Astrocyte (in vitro differentiated cells and primary cell): Measurements from ENCODE around the gene ERCC6L.

ENCODE experiments used
- EZH2 ChIP-seq: IDR thresholded peaks from 2 replicates; pipeline ENCODE4 v1.6.1; 2012; ENCODE audit warnings: mild to moderate bottlenecking, low read length, inconsistent platforms; ENCODE audit not compliant: insufficient read depth
- TF ChIP-seq, protein P1 (sequence below): IDR thresholded peaks from 2 replicates; pipeline ENCODE4 v1.5.1; 2011; ENCODE audit warnings: low read depth, mild to moderate bottlenecking, inconsistent platforms, low read length, moderate library complexity; ENCODE audit not compliant: insufficient read depth

DNA sequence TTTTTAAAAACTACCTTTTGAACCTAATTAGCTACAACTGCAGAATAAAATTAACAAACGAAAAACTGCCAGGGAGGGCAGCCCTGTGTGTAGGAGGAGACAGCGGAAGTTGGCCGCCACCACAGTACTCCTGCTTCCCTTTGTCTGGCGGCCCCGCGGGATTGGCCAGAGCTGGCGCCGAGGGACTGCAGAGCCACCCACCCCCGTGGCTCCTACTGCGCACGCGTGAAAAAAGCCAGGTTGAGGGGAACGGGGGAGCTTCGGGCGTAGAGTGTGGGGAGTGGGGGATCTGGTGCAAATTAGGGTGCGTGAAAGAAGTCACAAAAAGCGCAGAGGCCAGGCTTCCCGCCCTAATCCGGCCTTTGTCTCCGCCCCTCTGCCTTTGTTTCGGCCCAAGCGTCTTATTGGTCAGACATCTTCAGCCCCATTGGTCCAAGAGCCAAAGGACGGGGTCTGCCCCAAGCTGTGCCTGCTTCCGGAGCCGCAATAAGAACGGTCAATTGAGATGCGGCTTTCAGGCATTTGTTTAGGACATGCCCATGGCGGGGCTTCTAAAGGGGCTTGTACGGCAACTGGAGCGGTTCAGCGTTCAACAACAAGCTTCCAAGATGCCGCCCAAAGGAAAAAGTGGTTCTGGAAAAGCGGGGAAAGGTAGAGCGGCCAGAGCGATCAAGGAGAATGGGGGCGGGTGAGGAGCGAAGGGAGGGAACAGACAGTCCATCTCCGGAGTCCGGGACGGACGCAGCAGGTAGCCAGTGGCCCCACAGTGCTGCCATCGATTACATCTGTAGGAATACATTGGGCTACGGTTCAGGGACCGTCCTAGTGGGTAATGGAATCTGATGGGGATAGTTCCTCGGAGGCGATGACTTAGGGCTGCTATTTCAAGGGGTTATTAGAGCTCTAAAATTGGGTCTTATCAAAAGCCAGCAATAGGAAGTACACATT is 57.4 kb downstream of the ERCC6L start, which contains the start of gene PIN4:
- no peak for TF ChIP-seq EZH2
- TF ChIP-seq, protein P1, sequence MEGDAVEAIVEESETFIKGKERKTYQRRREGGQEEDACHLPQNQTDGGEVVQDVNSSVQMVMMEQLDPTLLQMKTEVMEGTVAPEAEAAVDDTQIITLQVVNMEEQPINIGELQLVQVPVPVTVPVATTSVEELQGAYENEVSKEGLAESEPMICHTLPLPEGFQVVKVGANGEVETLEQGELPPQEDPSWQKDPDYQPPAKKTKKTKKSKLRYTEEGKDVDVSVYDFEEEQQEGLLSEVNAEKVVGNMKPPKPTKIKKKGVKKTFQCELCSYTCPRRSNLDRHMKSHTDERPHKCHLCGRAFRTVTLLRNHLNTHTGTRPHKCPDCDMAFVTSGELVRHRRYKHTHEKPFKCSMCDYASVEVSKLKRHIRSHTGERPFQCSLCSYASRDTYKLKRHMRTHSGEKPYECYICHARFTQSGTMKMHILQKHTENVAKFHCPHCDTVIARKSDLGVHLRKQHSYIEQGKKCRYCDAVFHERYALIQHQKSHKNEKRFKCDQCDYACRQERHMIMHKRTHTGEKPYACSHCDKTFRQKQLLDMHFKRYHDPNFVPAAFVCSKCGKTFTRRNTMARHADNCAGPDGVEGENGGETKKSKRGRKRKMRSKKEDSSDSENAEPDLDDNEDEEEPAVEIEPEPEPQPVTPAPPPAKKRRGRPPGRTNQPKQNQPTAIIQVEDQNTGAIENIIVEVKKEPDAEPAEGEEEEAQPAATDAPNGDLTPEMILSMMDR, result no peak
